NCI-H2081 (cell line): Measurements from ENCODE around the gene GRM7.

ENCODE experiments used
- DNase-seq, 2 experiments: peaks; one replicate each; lab custom pipeline; 2025; lab: John Stamatoyannopoulos, UW

The GRM7 gene

DNA sequence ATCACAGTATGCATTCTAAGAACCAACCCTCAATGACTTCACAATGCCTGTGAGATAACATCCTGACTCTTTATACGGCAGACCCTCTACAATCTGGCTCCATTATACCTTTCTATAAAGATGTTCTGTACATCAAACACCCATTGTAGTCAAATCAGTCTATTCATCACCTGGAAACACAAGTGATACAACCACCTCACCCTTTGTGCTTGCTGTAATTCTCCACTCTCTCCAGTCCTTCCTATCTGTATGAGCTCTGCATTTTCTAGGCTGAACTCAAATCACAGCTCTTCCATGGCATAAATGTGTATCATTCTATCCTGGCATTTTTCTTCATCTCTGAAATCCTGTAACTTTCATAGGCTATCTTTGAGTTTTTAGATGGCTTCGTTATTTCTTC is 539.4 kb downstream of the GRM7 start:
- no peak for DNase-seq

DNA sequence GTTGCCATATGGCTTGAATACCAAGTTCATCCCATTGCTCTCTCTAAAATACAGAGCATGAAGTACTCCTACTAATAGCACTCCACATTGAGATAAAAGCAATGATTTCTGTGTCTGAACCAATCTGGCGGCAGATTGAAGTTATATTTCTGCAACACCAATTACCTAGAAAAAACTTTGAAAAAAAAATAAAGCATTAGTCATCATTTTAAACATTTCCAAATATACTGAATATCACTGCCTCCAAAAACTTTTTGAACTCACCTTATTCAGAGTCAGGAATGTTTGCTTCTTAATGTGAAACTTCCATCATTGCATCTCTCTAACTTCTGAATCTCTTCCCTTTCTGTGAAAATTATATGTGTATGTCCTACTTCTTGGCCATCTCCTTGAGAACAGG is 540.5 kb downstream of the GRM7 start:
- no peak for DNase-seq

DNA sequence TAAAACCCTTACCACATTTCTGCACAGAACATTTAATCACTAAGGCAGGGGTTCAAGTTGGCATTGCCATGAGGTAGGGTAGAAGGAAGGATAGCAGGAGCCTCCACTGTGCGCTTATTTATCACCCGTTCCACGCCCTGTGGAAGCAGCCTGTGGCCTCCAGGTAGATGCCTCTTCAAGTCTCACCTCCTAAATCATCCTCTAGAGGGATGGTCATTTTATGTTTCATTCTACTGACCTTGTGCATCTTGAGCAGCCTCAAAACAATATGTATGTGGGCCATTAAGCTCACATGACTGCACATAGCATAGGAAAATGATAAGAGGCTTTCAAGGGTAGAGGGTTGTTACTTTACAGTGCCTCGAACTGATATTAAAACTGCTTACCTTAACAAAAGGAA is 546.2 kb downstream of the GRM7 start:
- no peak for DNase-seq

DNA sequence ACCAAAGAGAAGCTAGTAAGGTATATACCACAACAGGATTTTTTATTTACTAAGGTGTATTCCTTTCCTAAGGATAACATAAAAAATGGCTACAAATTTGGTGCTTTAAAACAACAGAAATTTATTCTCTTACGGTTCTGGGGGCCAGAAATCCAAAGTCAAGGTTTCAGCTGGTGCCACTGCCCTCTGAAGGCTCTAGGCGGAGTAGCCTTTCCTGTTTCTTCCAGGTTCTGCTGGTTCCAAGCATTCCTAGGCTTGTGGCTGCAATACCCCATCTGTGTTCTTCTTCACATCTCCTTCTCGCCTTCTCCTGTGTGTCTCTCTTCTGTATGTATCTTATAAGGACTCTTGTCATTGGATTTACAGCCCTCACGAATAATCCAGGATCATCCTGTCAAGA is 549.9 kb downstream of the GRM7 start:
- DNase-seq, result no peak

DNA sequence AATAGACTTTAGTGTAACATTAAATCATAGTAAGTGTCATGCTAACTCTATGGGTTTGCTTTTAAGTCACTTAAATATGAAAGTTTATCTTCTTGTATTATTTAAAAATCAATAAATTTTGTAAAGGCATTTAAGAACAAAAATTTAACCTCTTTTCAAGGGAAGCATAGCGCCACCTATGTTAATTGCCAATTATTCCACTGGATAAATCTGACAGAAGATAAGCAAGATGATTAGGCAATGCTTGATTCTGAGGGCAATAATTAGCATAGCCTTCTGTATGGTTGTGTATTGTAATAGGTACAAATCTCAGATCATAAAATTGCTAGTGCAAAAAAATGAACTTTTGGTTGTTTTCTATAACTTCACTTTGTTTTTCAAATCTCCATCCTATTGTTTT is 560.1 kb downstream of the GRM7 start:
- no peak for DNase-seq

DNA sequence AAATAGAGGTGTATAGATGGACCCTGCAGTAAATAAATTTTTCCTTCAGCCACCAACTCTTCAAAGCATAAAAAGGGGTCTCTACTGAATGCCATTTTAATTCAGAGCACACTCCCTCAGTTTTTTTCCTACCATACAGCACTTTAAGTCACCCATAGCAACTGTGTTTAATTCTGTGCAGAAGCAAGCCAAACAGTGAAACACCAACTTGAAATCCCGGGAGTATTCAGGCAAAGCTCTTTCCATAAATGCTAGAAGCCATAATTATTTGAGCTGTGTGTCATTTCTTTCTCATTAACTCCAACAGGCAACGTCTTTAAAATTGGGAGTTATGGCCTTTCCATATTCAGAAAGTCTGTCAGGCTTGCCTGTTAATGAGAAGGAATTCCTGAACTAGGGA is 562.1 kb downstream of the GRM7 start:
- no peak for DNase-seq

DNA sequence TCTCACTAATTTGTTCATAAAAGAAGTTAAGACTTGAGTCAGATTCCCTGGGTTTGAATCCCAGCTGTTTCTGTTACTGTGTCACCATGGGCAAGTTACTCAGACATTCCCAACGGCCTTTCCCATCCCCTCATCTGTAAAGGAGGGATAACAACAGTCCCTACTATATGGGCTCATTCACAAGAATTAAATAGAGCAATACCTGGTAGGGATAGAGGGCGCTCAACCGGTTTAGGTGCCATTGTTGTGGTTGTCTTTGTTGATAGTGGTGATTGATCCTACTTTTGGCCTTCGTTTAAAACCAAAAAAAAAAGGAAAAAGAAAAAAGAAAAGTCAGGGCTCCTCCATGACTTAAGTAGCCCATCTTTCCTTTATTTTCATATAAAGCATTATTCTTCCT is 563.1 kb downstream of the GRM7 start:
- DNase-seq, result no peak

DNA sequence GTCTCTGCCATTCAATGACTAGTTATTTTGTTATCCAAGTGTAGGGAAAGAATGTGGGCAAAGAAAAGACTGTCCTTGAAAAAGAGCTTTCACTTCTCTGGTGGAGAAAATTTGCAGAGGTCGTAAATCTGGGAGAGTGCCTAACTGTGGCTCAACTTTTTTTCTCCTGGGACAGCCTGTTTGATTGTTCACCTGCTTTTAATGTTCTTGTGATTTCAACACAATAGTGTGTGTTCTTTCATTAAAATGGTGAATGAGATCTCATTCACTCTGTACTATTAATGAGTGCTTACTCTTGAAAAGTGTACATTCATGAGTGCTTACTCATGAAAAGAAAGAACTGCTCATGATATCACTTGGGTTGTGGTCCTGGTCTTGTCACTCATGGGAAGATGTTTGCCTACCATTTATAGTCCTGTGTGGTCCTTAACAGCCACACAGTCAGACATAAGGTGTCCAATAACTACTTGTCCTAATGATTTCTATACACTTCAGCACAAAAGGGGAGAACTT is 567.3 kb downstream of the GRM7 start:
- no peak for DNase-seq

DNA sequence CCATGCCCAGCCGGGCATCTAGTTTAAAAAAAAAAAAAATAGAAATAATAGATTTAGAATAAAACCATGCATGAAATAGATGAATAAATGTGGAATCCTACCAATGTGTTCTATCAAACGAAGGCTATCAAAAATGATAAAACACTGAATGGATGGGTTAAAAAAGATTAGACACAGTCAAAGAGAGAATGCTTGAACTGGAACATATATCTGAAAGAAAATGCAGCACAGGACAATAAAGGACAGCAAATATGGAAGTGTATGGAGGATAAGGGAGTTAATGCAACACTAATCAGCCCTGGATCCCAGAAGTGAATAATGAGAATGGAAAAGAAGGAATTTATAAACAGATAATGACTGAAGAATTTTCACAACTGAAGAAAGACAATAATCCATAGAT is 571.7 kb downstream of the GRM7 start:
- no peak for DNase-seq

DNA sequence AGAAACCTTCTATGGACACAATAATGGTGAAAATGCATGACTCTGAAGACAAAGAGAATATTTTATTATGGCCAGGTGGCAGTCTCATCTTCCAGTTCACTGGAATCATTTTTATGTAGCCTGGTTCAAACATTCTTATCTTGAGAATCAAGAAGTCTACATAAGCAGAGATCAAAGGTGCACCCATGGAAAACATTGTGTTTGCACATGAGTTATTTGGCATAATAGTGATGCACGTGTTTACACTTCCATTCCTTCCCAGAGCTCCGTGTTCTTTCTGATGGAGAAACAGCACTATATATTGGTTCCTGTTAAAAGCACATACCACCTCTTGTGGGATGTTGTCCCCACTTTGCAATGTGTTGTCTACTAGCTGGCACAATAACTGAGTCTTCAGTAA is 572.2 kb downstream of the GRM7 start:
- DNase-seq, result no peak

DNA sequence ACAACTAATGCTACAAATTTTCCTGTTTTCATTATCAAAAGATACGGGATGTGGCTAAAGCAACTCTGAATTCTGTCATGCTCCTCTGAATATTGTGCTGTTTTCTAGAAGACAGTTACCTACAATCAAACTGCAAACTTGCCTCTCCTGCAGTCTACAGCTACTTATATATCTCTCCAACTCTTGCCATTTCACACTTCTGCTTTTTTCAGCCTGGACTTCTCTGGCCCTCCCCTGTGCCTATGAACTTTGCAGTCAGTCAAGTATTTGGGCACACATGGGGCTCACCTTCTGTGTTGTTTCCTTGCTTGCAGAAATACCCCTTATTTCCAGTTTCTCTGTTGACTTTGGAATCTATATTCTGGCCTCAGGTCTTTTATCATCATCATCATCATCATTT is 575.6 kb downstream of the GRM7 start:
- no peak for DNase-seq

DNA sequence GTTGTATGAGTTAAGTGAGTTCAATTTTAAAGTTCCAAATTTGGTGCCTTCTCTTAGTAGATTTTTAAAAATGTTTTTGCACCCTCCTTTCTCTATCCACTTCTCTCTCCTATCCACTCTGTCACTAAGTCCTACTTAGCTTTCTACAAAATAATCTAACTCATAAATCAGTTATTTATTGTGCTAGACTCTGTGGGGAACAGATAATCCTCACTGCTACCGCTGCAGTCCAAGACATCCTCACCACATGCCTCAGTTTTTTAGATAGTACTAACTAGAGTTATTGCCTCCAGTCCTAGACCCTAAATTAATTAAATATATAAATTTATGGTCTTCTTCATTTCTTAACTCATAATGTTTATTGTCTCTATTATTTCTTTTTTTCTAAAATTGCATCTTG is 576.3 kb downstream of the GRM7 start:
- no peak for DNase-seq

DNA sequence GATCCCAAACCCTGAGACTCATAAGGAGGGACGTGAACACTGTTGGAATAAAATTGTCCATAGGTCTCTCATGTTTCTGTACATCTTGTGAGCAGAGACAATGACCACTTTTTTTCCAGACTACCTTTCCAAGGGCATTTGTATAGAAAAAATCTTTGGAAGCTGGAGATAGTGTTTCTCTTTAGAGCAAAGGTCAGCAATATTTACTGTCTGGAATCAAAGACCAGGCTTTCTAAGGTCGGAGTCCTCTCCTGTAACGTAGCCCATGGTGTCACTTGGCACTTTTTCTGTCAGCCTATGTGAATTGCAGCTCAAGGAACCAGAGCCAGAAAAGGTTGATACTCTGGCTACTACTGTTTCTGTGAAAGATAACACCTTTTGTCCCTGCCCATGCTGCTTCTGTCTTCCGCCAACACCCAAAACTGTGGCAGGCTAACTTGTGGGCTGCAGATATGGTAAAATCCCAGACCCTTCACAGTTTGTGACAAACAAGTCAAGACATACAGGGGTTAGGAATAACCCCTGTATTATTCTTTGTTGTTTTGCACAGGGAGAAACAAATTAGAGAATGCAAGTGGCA is 578.3 kb downstream of the GRM7 start:
- DNase-seq, result no peak

DNA sequence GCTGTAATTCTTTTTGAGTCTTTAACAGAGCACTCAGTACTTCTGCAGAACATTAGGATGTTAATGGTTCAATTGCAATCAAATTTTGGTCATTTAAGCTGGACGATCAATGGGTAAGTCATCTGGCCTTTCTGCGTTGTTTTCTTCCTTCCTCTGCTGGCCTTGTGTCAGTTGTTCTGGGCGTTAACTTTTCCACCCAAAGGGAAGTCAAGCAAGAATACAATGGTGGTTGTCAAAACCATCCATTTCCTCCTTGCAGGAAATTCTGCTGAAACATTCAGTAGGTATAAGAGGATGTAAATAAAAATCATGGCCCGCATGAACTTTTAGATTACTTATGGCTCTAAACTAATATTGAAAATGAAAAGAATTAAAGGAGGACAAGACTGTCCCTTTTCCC is 584.0 kb downstream of the GRM7 start:
- DNase-seq, result no peak

DNA sequence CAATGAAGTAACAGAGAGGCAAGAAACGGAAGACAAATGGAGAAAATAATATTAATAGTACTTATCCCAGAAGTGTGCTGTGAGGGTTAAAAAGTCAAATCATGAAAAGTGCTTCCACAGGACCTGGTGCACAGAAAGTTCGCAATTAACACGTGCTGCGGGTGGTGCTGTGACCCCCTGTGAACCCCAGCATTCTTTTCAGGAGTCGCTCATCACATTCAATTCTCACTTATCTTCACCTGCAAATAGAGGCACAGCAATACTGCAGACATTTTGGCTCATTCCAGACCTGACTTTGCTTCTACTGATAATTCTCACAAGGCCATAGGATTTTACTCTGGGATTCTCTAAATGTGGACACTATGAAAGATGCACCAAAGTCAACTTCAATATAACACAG is 584.4 kb downstream of the GRM7 start:
- no peak for DNase-seq

DNA sequence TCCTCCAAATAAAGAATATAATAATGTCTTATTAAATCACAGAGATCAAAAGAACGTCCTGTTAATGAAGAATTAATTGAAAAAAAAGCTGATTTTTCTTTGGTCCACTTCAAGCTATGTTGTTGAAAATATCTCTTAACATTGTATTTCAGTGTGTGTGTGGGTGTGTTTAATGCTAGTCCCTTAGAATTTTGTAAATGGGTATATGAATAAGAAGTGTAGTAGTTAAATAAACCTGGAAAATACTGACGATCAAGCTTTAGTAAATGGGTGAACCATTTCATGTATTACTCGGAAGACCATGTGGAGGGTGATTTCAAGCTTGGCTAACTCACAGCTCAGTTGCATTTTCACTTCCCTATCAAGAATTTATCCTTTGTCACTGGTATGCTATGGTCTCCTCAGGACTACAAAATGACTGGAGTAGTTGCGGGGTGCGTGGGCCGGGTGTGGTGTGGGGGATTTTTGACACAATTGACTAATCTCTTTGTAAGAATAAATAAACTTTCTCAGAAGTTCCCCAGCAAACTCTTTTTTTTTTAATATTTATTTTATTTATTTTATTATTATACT is 586.4 kb downstream of the GRM7 start:
- no peak for DNase-seq

DNA sequence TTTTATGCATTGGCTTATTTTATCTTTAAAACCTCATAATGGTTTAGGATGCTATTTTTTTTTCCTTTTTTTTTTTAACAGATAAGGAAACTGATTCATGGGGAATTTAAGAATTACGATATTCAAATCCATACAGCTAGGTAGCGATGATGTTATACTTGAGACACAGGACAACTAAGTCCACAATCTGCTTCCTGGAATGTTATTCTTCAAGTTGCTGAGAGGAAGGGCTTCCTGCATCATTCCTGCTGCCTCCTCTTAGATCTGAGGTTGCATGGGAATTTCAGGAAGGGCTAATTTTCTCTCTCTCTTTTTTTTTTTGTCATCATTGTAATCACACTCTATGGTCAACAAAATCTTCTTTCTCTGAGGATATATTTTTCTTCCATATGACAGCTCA is 595.5 kb downstream of the GRM7 start:
- DNase-seq, result no peak

DNA sequence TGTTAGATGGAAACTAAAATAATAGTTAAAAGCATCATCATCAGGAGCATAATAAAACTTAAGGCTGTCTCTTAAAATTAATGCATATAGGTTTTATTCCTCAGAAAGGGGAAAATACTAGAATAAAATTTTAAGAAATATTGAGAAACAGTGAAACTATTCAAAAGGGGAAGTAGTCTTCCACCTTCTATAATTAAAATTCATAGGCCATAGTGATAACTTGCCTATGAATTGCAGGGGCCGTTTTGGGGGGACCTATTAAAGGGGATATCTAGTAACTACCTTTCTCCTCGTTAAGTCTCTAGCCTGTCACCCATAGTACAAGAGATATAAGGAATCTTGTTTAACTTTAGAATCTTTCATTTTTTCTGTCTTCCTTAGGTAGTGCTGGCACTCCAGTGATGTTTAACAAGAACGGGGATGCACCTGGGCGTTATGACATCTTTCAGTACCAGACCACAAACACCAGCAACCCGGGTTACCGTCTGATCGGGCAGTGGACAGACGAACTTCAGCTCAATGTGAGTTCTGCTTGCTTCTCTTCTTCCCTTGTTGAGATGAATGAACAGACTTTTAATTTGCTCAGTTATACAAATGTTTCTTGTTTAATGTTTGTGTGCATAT is 600.4 kb downstream of the GRM7 start:
- DNase-seq, result no peak

DNA sequence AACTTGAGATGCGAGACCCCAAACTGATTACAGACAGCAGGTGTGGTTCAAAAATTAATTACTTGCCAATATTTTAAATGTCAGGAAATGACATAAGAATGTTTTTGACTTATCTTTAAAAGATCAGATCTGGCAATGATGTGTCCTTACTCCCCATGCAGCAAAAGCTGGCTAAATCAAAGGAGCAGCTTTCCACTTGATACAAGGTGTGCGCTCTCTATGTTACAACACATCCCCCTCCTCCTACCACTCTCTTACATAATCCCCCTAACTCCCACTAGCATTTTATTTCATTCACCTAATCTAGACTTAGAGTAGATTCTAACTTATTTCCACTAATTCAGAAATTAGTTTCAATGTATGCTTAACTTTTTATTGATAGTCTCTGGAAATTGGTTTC is 609.0 kb downstream of the GRM7 start:
- DNase-seq, result no peak

DNA sequence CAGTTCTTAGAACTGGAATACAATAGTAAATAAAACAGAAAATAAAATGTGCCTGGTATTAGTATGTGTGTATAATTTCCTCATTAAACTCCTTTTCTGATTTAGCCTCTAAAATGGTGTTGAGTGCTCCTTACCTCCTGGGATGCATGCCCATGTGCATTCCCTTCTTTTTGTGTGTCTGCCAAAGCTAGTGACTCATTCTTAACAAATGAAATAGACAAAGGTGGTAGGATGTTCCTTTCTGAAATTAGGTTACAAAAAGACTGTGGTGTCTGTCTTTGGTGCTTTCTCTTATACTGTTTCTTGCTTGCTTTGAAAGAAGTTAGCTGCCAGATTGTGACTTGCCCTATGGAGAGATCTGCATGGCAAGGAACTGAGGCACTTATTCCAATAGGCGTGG is 623.7 kb downstream of the GRM7 start:
- no peak for DNase-seq

DNA sequence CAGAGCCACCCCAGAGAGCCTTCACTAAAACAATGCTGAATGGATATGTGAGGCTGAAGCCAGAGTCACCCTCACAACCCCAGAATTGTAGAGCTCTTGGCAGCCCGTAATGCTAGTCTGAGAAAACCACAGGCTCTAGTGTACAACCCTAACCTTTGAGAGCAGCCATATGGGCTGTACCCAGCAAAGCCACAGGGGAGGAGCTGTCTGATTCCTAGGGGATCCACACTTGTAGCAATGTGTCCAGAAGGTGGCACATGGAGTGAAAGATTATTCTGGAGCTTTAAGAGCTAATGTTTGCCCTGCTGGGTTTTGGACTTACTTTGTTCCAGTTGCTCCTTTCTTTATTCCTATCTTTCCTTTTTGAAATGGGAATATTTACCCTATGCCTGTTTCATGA is 626.8 kb downstream of the GRM7 start:
- no peak for DNase-seq

DNA sequence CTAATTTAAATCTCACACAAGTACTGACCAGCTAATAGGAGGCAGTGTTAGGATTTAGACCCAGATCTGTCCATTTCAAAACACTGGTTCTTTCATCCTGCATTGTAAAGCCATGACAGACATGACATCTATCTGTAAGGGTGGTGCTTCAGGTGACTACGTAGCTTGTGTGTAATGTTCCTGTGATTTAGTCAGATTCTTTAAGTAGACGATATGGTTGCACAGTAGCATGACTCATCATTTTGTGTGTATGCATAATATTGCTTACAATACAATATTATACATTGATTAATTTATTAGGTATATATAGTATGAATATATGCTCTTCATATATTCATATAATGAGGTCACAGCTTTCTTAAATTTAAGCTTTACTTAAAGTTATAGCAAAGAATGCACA is 628.5 kb downstream of the GRM7 start:
- DNase-seq, result no peak

DNA sequence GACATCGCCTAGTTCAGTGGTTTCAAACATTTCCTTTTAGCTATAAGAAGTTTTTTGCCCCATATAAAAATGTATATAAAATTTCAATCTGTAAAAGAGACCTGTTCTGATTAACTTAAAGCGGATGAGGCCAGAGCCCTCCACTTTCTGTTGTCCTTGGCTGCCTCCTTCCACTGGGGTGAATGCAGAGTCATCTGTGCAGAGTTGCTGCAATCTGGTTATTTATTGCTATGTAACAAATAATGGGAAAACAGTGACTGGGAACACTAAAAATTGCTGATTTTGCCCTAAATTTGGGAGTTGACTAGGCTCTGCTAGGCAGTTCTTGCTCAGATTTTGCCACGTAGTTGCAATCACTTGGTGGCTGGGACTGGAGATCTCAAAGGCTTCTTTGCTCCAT is 637.8 kb downstream of the GRM7 start:
- no peak for DNase-seq

DNA sequence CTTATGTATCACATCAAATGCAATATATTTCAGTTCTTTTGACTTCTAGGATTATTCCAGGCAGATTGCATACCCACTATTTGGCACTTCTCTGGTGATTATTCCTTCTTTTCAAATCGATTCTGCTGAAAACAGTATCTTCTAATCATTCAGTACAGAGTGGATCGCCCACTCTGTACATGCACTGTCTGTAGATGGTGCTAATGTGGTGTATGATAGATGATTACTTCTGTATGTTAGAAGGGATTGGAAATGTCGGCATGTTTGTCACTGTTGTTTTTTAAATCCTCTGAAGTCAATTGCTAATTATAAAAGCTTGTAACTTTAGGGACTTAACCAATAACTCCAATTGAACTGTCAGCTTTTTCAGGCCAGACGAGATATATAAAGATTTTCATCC is 642.5 kb downstream of the GRM7 start:
- DNase-seq, result no peak
